Chondrocyte (in vitro differentiated cells): ENCODE results near the gene ZCWPW1. TPM values are rescaled to one million over a fixed set of nuclear protein-coding genes. Genes with fewer than 3 reads are reported as not detected.

Experiments used
- DNase-seq: peaks from one replicate; pipeline ENCODE4 v3.0.0; 2021; ENCODE audit warnings: mixed read lengths, low spot score
- H3K27ac Mint-ChIP-seq: one replicate; pipeline ENCODE4 v1.8.0; 2021; ENCODE audit warnings: mild to moderate bottlenecking, moderate library complexity, mixed read lengths; ENCODE audit not compliant: unreplicated experiment
- H3K27me3 Mint-ChIP-seq: 2 replicates; pipeline ENCODE4 v1.8.0; 2021; ENCODE audit warnings: low read depth, mixed read lengths
- H3K36me3 Mint-ChIP-seq: 2 replicates; pipeline ENCODE4 v1.8.0; 2021; ENCODE audit warnings: low read depth, mixed read lengths
- H3K4me1 Mint-ChIP-seq: 2 replicates; pipeline ENCODE4 v1.8.0; 2021; ENCODE audit warnings: low read depth, mild to moderate bottlenecking, mixed read lengths
- H3K4me3 Mint-ChIP-seq: one replicate; pipeline ENCODE4 v1.8.0; 2021; ENCODE audit warnings: mild to moderate bottlenecking, moderate library complexity, mixed read lengths; ENCODE audit not compliant: unreplicated experiment
- H3K9me3 Mint-ChIP-seq: 2 replicates; pipeline ENCODE4 v1.8.0; 2021; ENCODE audit warnings: low read depth, mixed read lengths
- total RNA-seq: library from RNA; stranded (reverse); gene quantifications from 3 replicates; pipeline ENCODE4 v1.2.1, GENCODE V29; 2021
- TF ChIP-seq, protein P1 (sequence below): fragments of 200-600 bp; sonication (generic); IDR thresholded peaks from 2 replicates; pipeline ENCODE4 v1.5.0; 2021; ENCODE audit warnings: antibody characterized with exemption, mild to moderate bottlenecking, moderate library complexity

The ZCWPW1 gene
- total RNA-seq, 1 donor from 2014 or later: 3.8 TPM

DNA sequence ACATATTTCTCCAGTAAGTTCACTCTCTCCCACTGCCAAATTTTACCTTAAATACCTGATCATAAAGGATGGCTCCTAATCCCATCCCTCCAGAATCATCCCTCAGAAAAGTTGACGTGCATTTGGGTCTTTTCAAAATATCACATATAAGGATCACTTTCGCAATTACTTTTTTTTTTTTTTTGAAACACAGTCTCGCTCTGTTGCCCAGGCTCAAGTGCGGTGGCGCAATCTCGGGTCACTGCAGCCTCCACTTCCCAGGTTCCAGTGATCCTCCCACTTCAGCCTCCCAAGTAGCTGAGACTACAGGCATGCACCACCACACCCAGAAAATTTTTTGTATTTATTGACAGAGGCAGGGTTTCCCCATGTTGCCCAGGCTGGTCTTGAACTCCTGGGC is 17.4 kb downstream of the ZCWPW1 start:
- peaks cover 1% of the 10 kb centered on the region for H3K27me3 Mint-ChIP-seq
- H3K9me3 Mint-ChIP-seq: no peaks in the 10 kb centered on the region
- TF ChIP-seq, protein P1, sequence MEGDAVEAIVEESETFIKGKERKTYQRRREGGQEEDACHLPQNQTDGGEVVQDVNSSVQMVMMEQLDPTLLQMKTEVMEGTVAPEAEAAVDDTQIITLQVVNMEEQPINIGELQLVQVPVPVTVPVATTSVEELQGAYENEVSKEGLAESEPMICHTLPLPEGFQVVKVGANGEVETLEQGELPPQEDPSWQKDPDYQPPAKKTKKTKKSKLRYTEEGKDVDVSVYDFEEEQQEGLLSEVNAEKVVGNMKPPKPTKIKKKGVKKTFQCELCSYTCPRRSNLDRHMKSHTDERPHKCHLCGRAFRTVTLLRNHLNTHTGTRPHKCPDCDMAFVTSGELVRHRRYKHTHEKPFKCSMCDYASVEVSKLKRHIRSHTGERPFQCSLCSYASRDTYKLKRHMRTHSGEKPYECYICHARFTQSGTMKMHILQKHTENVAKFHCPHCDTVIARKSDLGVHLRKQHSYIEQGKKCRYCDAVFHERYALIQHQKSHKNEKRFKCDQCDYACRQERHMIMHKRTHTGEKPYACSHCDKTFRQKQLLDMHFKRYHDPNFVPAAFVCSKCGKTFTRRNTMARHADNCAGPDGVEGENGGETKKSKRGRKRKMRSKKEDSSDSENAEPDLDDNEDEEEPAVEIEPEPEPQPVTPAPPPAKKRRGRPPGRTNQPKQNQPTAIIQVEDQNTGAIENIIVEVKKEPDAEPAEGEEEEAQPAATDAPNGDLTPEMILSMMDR: no peak
- no peak overlapping the region for H3K27ac Mint-ChIP-seq
- DNase-seq: no peak
- no peak overlapping the region for H3K4me3 Mint-ChIP-seq
- H3K4me1 Mint-ChIP-seq: no peaks in the 10 kb centered on the region
- no peaks in the 10 kb centered on the region for H3K36me3 Mint-ChIP-seq

DNA sequence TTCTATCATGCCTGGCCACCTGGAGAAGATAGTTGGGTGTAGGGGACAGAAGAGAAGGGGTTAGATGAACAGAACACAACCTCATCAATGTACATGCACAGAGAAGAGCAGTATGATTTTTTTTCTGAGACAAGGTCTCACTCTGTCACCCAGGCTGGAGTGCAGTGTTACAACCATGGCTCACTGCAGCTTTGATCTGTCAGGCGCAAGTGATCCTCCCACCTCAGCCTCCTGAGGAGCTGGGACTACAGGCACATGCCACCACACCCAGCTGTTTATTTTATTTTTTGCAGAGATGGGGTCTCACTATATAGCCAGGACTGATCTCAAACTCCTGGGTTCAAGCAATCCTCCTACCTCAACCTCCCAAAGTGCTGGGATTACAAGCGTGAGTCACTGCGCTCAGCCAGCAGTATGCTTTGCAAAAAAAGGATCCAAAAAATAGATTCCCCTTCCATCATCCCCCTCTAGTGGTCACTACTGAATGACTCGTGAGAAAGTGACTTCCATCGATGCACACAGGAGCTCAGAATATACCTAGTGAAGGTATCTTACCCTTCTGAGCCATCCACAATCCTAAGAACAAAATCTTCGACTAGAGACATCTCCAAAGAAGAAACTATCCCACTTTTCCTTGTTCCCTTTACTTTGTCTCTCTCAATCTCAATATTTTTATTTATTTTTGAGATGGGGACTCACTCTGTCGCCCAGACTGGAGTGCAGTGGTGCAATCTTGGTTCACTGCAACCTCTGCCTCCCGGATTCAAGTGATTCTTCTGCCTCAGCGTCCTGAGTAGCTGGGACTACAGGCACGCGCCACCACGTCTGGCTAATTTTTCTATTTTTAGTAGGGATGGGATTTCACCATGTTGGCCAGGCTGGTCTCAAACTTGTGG is 21.0 kb downstream of the ZCWPW1 start:
- no peak for DNase-seq
- no peak overlapping the region for H3K4me3 Mint-ChIP-seq
- H3K9me3 Mint-ChIP-seq: no peaks in the 10 kb centered on the region
- no peaks in the 10 kb centered on the region for H3K4me1 Mint-ChIP-seq
- no peak overlapping the region for H3K27ac Mint-ChIP-seq
- TF ChIP-seq, protein P1: peak; percentile 85
- H3K36me3 Mint-ChIP-seq: no peaks in the 10 kb centered on the region
- peaks cover 6% of the 10 kb centered on the region for H3K27me3 Mint-ChIP-seq

DNA sequence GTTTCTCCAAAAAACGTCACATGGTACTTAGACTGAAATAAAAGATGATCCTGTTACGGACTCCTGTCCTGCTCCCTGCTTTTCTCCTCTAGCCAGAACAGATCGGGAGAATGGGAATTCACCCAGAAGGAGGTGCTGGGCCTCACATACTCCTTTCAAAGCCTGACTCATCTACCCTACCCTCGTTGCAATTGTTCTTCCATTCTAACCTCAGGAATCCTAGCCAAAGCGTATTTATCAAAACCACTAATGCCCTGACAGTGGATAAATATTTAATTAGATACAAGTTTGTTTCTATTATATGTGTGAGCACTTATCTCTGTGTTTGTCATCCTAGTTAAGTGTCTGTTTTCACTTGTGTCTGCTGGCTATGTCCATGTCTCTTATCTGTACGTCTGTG is 21.7 kb downstream of the ZCWPW1 start:
- DNase-seq: no peak
- peaks cover 6% of the 10 kb centered on the region for H3K27me3 Mint-ChIP-seq
- TF ChIP-seq, protein P1: no peak
- H3K36me3 Mint-ChIP-seq: no peaks in the 10 kb centered on the region
- no peak overlapping the region for H3K4me3 Mint-ChIP-seq
- no peak overlapping the region for H3K27ac Mint-ChIP-seq
- H3K4me1 Mint-ChIP-seq: no peaks in the 10 kb centered on the region
- H3K9me3 Mint-ChIP-seq: no peaks in the 10 kb centered on the region

DNA sequence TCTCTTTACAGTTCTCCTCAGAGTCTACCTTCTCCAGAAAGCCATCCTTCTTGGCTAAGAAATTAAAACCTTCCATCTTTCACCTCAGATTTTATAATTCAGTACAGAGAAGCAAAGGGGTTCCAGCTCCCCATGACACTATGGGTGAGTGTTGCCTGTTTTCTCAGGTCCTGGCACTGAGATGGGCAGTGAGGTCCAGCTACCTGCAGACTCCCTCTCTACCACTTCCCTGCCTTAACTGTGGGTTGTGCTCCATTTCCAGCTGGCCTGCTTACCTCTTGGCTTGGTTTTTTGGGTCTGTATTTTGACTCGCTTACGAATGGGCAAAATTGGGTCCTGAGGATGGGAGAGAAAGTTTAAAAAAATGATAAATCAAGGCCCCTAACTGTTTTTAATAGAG is 26.3 kb downstream of the ZCWPW1 start:
- Mint-ChIP-seq H3K4me1 (no peaks in the 10 kb centered on the region), H3K9me3 (no peaks in the 10 kb centered on the region), H3K36me3 (no peaks in the 10 kb centered on the region), H3K27ac (no peak overlapping the region), H3K4me3 (no peak overlapping the region), H3K27me3 (peaks cover 25% of the 10 kb centered on the region)
- TF ChIP-seq, protein P1: no peak
- DNase-seq: no peak

DNA sequence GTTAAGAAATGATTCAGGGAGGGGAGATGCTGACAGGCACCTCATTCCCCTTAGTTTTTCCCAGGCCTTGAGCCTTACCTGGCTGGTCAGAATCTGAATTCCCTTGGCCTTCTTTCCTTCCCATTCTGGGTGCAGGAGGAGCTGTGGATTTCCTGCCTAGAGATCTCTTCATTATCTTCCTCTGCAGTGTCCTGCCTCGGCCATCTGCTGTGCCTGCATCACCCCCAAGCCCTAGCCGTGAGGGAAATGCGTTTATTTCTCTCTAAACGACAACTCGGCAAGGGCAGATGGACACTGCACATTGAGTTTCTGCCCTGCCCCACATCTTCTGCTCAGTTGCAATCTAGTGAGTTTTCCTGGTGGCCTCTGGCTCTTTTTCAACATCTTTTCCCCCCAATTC is 26.7 kb downstream of the ZCWPW1 start:
- no peak for DNase-seq
- Mint-ChIP-seq H3K9me3 (no peaks in the 10 kb centered on the region), H3K27ac (no peak overlapping the region), H3K36me3 (no peaks in the 10 kb centered on the region), H3K4me1 (no peaks in the 10 kb centered on the region), H3K27me3 (peaks cover 29% of the 10 kb centered on the region), H3K4me3 (no peak overlapping the region)
- TF ChIP-seq, protein P1: no peak
